CD4-positive, alpha-beta T cell (primary cell): ENCODE data around the gene PAPPA. TPM values are rescaled to one million over a fixed set of nuclear protein-coding genes. Genes with fewer than 3 reads are reported as not detected.

Experiments
- ATAC-seq: fragments of 200-7000 bp; cut with Tn5 transposase; one replicate; pipeline ENCODE4 v1.10.0; 2022; ENCODE audit warnings: mild to moderate bottlenecking; ENCODE audit not compliant: poor library complexity
- CTCF ChIA-PET: fragments of 350-600 bp; sonication (Branson Sonifier 250); formaldehyde crosslinking; loops from one replicate; lab custom pipeline; 2021; ENCODE audit warnings: antibody characterized with exemption, inconsistent platforms; lab: Charles Lee
- POLR2A ChIA-PET: fragments of 350-600 bp; sonication (Branson Sonifier 250); formaldehyde crosslinking; loops from one replicate; lab custom pipeline; 2021; ENCODE audit warnings: antibody characterized with exemption, inconsistent platforms; lab: Charles Lee
- DNase-seq, 14 experiments: peaks; one replicate each; pipeline ENCODE4 v3.0.0-alpha.2; 2013 to 2020; ENCODE audit warnings: mixed read lengths in 2 of 14
- H3K27ac ChIP-seq, 2 donors: one replicate each; pipeline versions ENCODE4 v1.5.1 to v1.7.0; 2013; ENCODE audit warnings: low read length in 2 of 2, low read depth in 1 of 2, mild to moderate bottlenecking in 1 of 2
- H3K27me3 ChIP-seq, 2 experiments: 1 replicate in 1 of 2; 2 replicates in 1 of 2; pipeline versions ENCODE4 v1.6.1 to v1.7.0; 2013; ENCODE audit warnings: low read length in 2 of 2, control low read depth in 1 of 2, mild to moderate bottlenecking in 1 of 2, moderate library complexity in 1 of 2; ENCODE audit not compliant: insufficient read depth in 2 of 2, control insufficient read depth in 1 of 2
- H3K36me3 ChIP-seq: one replicate; pipeline ENCODE4 v1.6.1; 2013; ENCODE audit warnings: low read length, control low read depth; ENCODE audit not compliant: insufficient read depth
- H3K4me1 ChIP-seq: one replicate; pipeline ENCODE4 v1.6.1; 2013; ENCODE audit warnings: low read length, control low read depth; ENCODE audit not compliant: insufficient read depth
- H3K4me3 ChIP-seq: one replicate; pipeline ENCODE4 v1.5.1; 2013; ENCODE audit warnings: mild to moderate bottlenecking, low read length, moderate library complexity
- H3K9me3 ChIP-seq, 2 experiments: 1 replicate in 1 of 2; 2 replicates in 1 of 2; pipeline versions ENCODE4 v1.6.1 to v1.7.0; 2013; ENCODE audit warnings: low read length in 2 of 2, mild to moderate bottlenecking in 2 of 2, control low read depth in 1 of 2, moderate library complexity in 1 of 2; ENCODE audit not compliant: control insufficient read depth in 1 of 2, insufficient read depth in 1 of 2
- H3K27ac Mint-ChIP-seq: one replicate; pipeline ENCODE4 v1.8.0; 2020; ENCODE audit warnings: mixed read lengths
- H3K27me3 Mint-ChIP-seq: one replicate; pipeline ENCODE4 v1.8.0; 2021; ENCODE audit warnings: mixed read lengths
- H3K36me3 Mint-ChIP-seq: one replicate; pipeline ENCODE4 v1.8.0; 2021; ENCODE audit warnings: low read depth, mixed read lengths
- H3K4me1 Mint-ChIP-seq: one replicate; pipeline ENCODE4 v1.8.0; 2021; ENCODE audit warnings: low read depth, mixed read lengths
- H3K4me3 Mint-ChIP-seq: one replicate; pipeline ENCODE4 v1.8.0; 2020; ENCODE audit warnings: mild to moderate bottlenecking, mixed read lengths
- H3K9me3 Mint-ChIP-seq: one replicate; pipeline ENCODE4 v1.8.0; 2020; ENCODE audit warnings: mixed read lengths
- CTCF ChIP-seq: fragments of 200-600 bp; IDR thresholded peaks from one replicate; pipeline ENCODE4 v1.8.0; 2022; ENCODE audit warnings: antibody characterized with exemption, mild to moderate bottlenecking
- intact Hi-C, 2 experiments: fragments of 100-400 bp; cut with DNase I in 1 of 2; cut with micrococcal nuclease in 1 of 2; formaldehyde crosslinking; loops; one replicate each; pipeline versions ENCODE4 v1.15.1 to v1.9.0; 2023 to 2025; cut with DNase I, micrococcal nuclease
- total RNA-seq, 174 experiments: library from RNA in 2 of 174; stranded (reverse) in 2 of 174; gene quantifications; one replicate each; pipeline ENCODE4 v1.2.3 and lab custom pipeline; 2021 to 2026

PAPPA gene
- total RNA-seq, 2 experiments from 2014 or later, result 0.03 TPM; not detected in 1

GRCh38 chr9:116152941-116153764 is 438 bp upstream of the PAPPA start:
- H3K4me3 ChIP-seq, result no peak overlapping the region
- CTCF ChIA-PET, result no interaction called here
- TF ChIP-seq CTCF, result no peak
- H3K27me3 ChIP-seq, result peaks cover 30 to 54% of the 10 kb centered on the region in 2 experiments
- Mint-ChIP-seq H3K4me1 (peaks cover 8% of the 10 kb centered on the region), H3K36me3 (no peaks in the 10 kb centered on the region), H3K9me3 (no peaks in the 10 kb centered on the region), H3K4me3 (no peak overlapping the region), H3K27ac (no peak overlapping the region), H3K27me3 (peaks cover 86% of the 10 kb centered on the region)
- no peak overlapping the region for H3K27ac ChIP-seq
- intact Hi-C loops, result no loop called here
- H3K36me3 ChIP-seq, result no peaks in the 10 kb centered on the region
- ATAC-seq (no peak), DNase-seq (no peak)
- no peaks in the 10 kb centered on the region for H3K4me1 ChIP-seq
- H3K9me3 ChIP-seq, result peaks cover 0 to 16% of the 10 kb centered on the region in 2 experiments
- POLR2A ChIA-PET, result no interaction called here

- Histone ChIP-seq H3K36me3 (no peaks in the 10 kb centered on the region), H3K9me3 (peaks cover 0 to 16% of the 10 kb centered on the region in 2 experiments), H3K27me3 (peaks cover 27 to 57% of the 10 kb centered on the region in 2 experiments), H3K4me1 (no peaks in the 10 kb centered on the region), H3K27ac (no peak overlapping the region), H3K4me3 (no peak overlapping the region)
- DNase-seq, result no peak
- POLR2A ChIA-PET, result no interaction called here
- no peaks in the 10 kb centered on the region for H3K36me3 Mint-ChIP-seq
- peaks cover 8% of the 10 kb centered on the region for H3K4me1 Mint-ChIP-seq
- CTCF ChIA-PET, result no interaction called here
- no peak overlapping the region for H3K27ac Mint-ChIP-seq
- intact Hi-C loops, result no loop called here
- H3K4me3 Mint-ChIP-seq, result no peak overlapping the region
- ATAC-seq, result no peak
- H3K9me3 Mint-ChIP-seq, result no peaks in the 10 kb centered on the region
- peaks cover 89% of the 10 kb centered on the region for H3K27me3 Mint-ChIP-seq
- TF ChIP-seq CTCF, result no peak
Measured at GRCh38 chr9:116154334-116154975, 864 bp downstream of the PAPPA start.

GRCh38 chr9:116154976-116155697 is 1.5 kb downstream of the PAPPA start:
- peaks cover 86% of the 10 kb centered on the region for H3K27me3 Mint-ChIP-seq
- no peak overlapping the region for H3K4me3 Mint-ChIP-seq
- no peak for TF ChIP-seq CTCF
- DNase-seq (no peak), ATAC-seq (no peak)
- peaks cover 8% of the 10 kb centered on the region for H3K4me1 Mint-ChIP-seq
- no peaks in the 10 kb centered on the region for H3K36me3 ChIP-seq
- no peaks in the 10 kb centered on the region for H3K36me3 Mint-ChIP-seq
- H3K9me3 ChIP-seq, result peaks cover 0 to 16% of the 10 kb centered on the region in 2 experiments
- H3K27ac Mint-ChIP-seq, result no peak overlapping the region
- no peaks in the 10 kb centered on the region for H3K9me3 Mint-ChIP-seq
- H3K4me3 ChIP-seq, result no peak overlapping the region
- POLR2A ChIA-PET, result no interaction called here
- intact Hi-C loops, result no loop called here
- no peak overlapping the region for H3K27ac ChIP-seq
- peaks cover 27 to 59% of the 10 kb centered on the region in 2 experiments for H3K27me3 ChIP-seq
- H3K4me1 ChIP-seq, result no peaks in the 10 kb centered on the region
- CTCF ChIA-PET, result no interaction called here
